CD4-positive, alpha-beta T cell treated with Interleukin-17A for 4 hours (primary cell): ENCODE measurements around the gene FOXP1.
A peak's percentile ranks its signal among the peaks of the same experiment; 100 is the strongest.

ENCODE experiments used
- DNase-seq: peaks from one replicate; pipeline ENCODE4 v3.0.0-alpha.2; 2020; ENCODE audit warnings: mixed read lengths

FOXP1 gene

DNA sequence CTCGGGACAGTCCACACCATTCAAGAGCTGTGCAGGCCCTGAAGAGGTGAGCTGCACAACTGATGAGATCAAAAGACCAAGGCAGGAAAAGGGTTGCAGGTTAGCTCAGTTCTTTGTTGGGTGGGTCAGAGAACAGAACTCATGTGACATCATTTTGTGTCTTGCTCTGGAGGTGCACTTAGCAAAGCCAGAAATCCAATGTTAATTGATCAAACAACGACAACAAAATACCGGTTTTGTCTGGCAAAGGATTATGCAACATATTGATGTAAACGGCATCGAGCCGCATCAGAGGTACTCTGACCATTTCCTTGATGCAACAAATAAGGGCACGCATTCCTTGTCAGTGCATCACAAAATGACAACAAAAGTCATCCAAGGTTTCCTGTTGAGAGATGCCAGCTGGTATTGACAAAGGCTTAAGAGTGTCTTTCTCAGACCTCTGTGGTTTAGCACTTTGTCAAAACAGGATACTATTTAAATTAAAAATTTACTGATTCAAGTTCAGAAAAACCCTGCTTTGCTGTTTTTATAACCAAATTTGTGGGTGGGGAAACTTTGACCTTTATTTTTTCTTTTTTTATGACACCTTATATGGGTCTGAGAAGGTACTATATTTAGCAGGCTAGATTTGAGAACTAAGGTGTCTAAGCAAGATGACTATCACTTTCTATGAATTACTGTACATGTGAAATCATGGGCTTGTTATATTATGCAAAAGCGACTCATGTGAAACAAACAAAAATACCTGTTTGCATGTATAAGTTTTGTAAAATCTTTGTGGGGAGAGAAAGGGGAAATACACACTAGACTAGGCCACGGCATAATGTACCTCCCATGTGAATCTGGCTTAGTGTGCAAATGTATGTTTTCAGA is 496.1 kb downstream of the FOXP1 start:
- peak; percentile 47 for DNase-seq

GRCh38 chr3:71086777-71087142 is 496.8 kb downstream of the FOXP1 start:
- no peak for DNase-seq

DNA sequence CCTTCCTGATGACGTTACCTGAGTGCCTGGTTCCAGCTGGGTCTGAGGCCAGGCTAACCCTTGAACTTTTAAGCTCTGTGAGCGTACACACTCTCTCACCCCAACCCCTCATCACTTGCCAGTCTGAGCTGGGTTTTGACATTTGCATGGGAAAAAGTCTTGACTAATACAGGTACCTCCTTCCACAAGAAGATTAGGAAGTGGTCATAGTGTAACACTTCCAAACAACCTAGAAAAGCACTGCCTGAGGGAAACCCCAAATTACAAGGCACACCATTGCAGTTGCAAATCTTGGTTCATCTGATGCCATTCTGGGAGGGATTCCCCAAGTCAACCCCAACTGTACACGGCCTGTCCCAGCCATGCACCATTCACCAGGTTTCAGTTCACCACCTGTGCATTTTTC is 499.8 kb downstream of the FOXP1 start:
- DNase-seq, result no peak

DNA sequence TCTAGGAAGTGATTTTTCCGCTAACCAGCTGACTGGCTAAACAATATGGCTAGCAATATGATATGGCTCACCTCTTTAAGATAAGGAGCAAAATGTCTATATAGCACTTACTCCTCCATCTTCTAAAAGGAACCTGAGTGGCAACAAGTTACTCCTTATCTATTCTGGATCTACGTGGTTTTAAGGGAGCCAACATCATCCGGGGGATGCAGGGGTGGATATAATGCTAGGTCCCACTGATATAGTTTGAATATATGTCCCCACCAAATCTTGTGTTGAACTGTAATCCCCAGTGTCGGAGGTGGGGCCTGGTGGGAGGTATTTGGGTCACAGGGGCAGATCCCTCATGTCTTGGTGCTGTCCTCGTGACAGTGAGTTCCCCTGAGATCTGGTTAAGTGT is 500.7 kb downstream of the FOXP1 start:
- DNase-seq, result no peak

GRCh38 chr3:71080517-71081083 is 502.9 kb downstream of the FOXP1 start:
- no peak for DNase-seq

GRCh38 chr3:71078723-71079525 is 504.6 kb downstream of the FOXP1 start:
- peak; percentile 45 for DNase-seq

- DNase-seq, result no peak
Measured at GRCh38 chr3:71078199-71078598, 505.3 kb downstream of the FOXP1 start.

GRCh38 chr3:71077070-71077469 is 506.5 kb downstream of the FOXP1 start:
- DNase-seq, result no peak

DNA sequence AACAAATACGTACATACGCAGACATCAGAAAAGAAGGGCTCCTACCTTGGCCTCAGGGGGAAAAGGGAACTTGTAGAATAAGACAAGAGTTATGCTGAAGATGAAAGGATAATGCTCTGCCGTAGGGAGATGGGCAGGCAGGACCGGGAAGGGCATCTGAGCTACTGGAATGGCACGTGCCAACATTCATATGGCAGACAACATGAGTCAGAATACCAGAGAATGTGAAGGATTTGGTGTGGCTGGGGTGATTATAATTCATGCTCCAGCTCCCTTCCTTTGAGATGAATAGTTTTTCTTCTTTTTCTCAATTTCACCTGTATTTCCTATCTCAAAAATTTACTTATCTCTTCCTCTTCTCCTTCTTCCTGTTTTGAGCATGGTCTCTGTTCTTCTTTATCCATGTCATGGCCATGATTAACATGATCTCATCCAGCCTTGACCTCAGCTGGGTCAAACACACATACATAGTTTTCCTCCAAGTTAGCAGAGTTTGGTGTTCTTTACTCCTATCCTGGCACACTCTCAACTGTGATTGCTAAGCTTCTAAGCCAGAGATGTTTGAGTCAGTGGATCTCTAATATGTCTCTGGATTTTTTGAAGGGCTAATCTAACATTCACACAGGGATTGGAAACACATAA is 507.0 kb downstream of the FOXP1 start:
- no peak for DNase-seq

DNA sequence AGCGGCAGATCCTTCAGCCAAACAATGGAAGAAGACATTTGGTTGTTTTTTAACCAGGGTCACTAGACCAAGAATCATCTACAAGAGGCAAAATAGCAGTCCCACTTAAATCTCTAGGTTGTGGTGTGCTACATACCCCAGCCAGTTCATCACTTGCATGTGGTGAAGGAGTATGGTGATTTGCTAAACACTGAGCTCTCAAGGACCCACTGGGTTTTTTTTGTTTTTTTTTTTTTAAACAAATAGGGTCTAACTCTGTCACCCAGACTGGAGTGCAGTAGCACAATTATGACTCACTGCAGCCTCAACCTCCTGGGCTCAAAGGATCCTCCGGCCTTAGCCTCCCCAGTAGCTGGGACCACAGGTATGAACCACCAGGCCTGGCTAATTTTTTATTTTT is 508.0 kb downstream of the FOXP1 start:
- no peak for DNase-seq

DNA sequence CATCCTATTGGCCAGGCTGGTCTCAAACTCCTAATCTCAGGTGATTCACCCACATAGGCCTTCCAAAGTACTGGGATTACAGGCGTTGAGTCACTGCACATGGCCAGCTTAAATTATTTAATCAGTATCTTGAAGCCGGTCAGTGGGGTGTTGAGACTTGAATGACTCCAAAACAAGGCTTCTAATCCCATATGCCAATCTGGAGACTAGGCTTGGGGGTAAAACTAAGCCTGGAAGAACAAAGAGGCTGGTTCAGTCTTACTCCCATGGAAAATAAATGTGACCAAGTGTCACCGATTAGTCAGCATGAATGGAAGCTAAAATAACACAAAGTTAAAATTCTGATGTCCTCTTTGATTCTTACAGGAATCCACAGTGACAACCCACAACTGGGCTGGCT is 509.1 kb downstream of the FOXP1 start:
- no peak for DNase-seq

DNA sequence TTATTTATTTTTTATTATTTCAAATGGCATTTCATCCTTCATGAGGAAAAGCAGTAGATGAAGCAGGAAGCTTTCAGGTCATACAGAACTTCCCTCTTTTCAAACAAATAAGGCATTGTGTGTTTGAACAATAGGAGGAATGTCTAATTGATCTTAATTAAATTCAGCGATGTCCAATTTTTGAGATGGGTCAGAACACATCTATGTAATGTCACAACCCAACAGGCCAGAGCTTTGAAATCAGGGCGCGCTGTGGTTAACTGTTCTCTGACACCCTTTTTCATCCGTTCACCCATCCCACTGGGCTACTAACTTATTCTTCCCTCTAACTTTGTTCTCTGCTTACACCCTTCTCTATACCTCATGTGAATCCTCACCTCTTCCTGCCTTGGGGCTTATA is 510.5 kb downstream of the FOXP1 start:
- DNase-seq, result no peak

DNA sequence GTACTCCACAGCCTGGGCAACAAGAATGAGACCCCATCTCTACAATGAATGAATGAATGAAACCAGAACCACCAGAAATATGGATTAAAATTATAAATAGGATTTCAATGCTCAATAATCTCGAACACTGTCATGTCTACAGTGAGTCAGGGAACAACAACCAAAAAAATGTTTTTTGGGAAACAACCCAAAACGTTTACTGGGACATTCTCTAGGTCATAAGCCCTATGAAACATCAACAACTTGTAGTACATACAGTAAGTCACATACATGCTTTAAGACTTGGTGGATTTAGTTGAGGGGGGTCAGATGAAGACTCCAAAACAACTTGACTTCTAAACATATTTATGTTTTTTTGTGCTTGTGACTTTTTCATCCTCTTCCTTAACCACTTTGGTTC is 511.2 kb downstream of the FOXP1 start:
- DNase-seq, result no peak

GRCh38 chr3:71070497-71071463 is 512.7 kb downstream of the FOXP1 start:
- DNase-seq, result no peak

GRCh38 chr3:71069797-71070196 is 513.7 kb downstream of the FOXP1 start:
- DNase-seq, result peak; percentile 80

DNA sequence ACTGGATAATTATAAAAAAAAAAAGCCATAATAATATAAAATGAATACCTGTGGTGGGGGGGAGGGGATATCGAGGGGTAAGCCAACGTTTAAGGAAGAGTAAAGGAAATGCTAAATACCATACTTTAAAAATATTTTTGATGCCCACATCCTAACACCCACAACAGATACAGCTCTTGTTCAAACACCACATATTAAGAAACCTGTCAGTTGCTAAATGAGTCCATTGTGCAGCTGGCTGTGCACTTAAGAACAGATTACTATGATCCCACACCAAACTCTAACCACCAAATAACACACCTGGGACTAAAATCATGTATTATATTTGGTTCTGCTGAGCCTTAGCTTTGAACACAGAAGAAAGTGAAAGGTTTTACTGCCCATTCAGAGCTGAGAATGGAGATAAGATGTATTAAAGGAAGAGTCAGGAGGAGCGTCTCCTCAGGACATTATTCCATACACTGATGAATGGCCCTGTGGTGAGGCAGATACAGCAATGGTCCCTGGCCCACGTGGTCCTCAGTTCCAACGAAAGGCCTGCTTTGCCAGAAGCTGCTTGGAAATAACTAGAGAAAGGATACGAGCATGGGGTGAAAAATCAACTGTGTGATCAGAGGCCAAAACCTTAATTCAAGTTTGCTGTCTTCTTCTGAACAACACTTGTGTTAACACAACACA is 515.4 kb downstream of the FOXP1 start:
- no peak for DNase-seq

GRCh38 chr3:71066849-71067261 is 516.7 kb downstream of the FOXP1 start:
- peak; percentile 69 for DNase-seq

- DNase-seq, result peak; percentile 42
Measured at GRCh38 chr3:71066356-71066755, 517.2 kb downstream of the FOXP1 start.

- DNase-seq, result no peak
Measured at GRCh38 chr3:71065764-71066013, 517.8 kb downstream of the FOXP1 start.

DNA sequence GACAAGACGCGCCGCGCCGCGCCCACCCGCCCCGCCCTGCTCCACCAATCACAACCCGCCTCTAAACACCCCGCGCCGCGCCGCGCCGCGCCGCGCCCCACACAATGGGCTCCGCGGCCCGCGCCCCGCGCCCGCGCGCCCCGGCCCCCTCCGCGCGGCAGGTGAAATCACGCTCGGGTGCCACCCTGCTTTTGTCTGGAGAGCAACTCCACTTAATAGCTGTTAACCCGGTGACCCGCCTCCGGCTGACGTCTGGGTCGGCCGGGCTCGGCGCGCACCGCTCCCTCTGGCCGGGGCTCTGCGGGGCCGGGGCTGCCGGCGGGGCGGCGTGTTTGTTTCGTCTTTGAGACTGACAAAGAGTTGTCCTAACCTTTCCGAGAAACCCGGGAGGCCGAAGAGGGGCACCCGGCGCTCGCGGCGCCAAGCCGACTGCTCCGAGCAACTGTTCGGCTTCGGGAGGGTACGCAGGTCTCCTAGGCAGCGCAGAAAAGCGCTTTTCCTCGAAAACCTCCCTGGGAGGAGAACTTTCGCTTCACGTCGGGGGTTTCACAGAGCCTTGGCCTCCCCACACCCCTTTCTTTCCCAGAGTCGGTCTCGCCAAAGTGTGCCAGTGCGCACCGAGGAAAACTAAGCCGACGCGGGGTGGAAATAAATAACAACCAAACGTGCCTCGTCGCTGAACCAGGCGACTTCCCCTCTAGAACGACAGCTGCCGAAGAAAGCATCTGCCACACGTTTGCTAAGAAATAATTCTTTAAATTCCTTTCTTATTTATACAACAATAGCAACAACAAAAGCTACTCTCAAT is 518.4 kb downstream of the FOXP1 start:
- DNase-seq, result peak; percentile 77
